HCEC 1CT (cell line): Measurements from ENCODE around the gene SLC20A1.
"Not testable (repeated sequence)": the region's sequence is repeated elsewhere in the genome, so short reads cannot be mapped to it uniquely, and the experiment has no call there.

Source experiments
- DNase-seq: peaks from one replicate; pipeline ENCODE4 v3.0.0-alpha.2; 2017

Gene SLC20A1

GRCh38 chr2:112646791-112647689 is 1.3 kb downstream of the SLC20A1 start:
- DNase-seq = no peak

GRCh38 chr2:112648081-112648480 is 2.3 kb downstream of the SLC20A1 start:
- DNase-seq = no peak

- DNase-seq = no peak
Observed at GRCh38 chr2:112656679-112657078, 10.9 kb downstream of the SLC20A1 start.

GRCh38 chr2:112658301-112658700 is 12.6 kb downstream of the SLC20A1 start:
- DNase-seq = no peak

GRCh38 chr2:112658839-112659667 is 13.3 kb downstream of the SLC20A1 start:
- DNase-seq = no peak

GRCh38 chr2:112660138-112660537 is 14.4 kb downstream of the SLC20A1 start:
- DNase-seq = no peak

GRCh38 chr2:112661656-112662305 is 16.0 kb downstream of the SLC20A1 start:
- no peak for DNase-seq

- DNase-seq = no peak
Observed at GRCh38 chr2:112662704-112663103, 17.0 kb downstream of the SLC20A1 start.

- DNase-seq = no peak
Observed at GRCh38 chr2:112664689-112665088, 18.9 kb downstream of the SLC20A1 start.

- DNase-seq = no peak
Observed at GRCh38 chr2:112665113-112665780, 19.5 kb downstream of the SLC20A1 start.

GRCh38 chr2:112666761-112667122 is 21.0 kb downstream of the SLC20A1 start:
- no peak for DNase-seq

GRCh38 chr2:112667540-112667939 is 21.8 kb downstream of the SLC20A1 start:
- not testable (repeated sequence) for DNase-seq

- no peak for DNase-seq
Observed at GRCh38 chr2:112669667-112670066, 23.9 kb downstream of the SLC20A1 start.

GRCh38 chr2:112670252-112671022 is 24.7 kb downstream of the SLC20A1 start:
- no peak for DNase-seq

GRCh38 chr2:112671801-112672200 is 26.1 kb downstream of the SLC20A1 start:
- no peak for DNase-seq

GRCh38 chr2:112673008-112673407 is 27.3 kb downstream of the SLC20A1 start:
- DNase-seq = no peak

GRCh38 chr2:112674229-112674628 is 28.5 kb downstream of the SLC20A1 start:
- DNase-seq = no peak

- no peak for DNase-seq
Observed at GRCh38 chr2:112679484-112679883, 33.7 kb downstream of the SLC20A1 start.

GRCh38 chr2:112680666-112681101 is 34.9 kb downstream of the SLC20A1 start:
- DNase-seq = no peak

- no peak for DNase-seq
Observed at GRCh38 chr2:112682101-112682500, 36.4 kb downstream of the SLC20A1 start.

GRCh38 chr2:112683550-112684414 is 38.0 kb downstream of the SLC20A1 start:
- DNase-seq = no peak
